BLaER1 (cell line): Measurements from ENCODE around the gene TFRC.
"Not testable (repeated sequence)": the region's sequence is repeated elsewhere in the genome, so short reads cannot be mapped to it uniquely, and the experiment has no call there.

Experiments
- H3K27ac ChIP-seq: shearing (Covaris generic); formaldehyde crosslinking; 2 replicates; pipeline ENCODE4 v1.8.1; 2022
- H3K27me3 ChIP-seq: shearing (Covaris generic); formaldehyde crosslinking; 2 replicates; pipeline ENCODE4 v1.8.1; 2022
- H3K36me3 ChIP-seq: shearing (Covaris generic); formaldehyde crosslinking; 2 replicates; pipeline ENCODE4 v1.8.1; 2022
- H3K4me1 ChIP-seq: shearing (Covaris generic); formaldehyde crosslinking; 2 replicates; pipeline ENCODE4 v1.8.1; 2022
- H3K4me2 ChIP-seq: shearing (Covaris generic); formaldehyde crosslinking; 2 replicates; pipeline ENCODE4 v1.8.1; 2022
- H3K4me3 ChIP-seq: shearing (Covaris generic); formaldehyde crosslinking; 2 replicates; pipeline ENCODE4 v1.8.1; 2022
- H3K9ac ChIP-seq: shearing (Covaris generic); formaldehyde crosslinking; 2 replicates; pipeline ENCODE4 v1.8.1; 2022
- H3K9me3 ChIP-seq: shearing (Covaris generic); formaldehyde crosslinking; 2 replicates; pipeline ENCODE4 v1.8.1; 2022
- H4K20me1 ChIP-seq: shearing (Covaris generic); formaldehyde crosslinking; 2 replicates; pipeline ENCODE4 v1.8.1; 2022
- Cebpa-rat ChIP-seq: shearing (Covaris generic); IDR thresholded peaks from 2 replicates; pipeline ENCODE4 v1.8.1; 2022

The TFRC gene

GRCh38 chr3:196007744-196008335, 74.0 kb downstream of the TFRC start:
- H3K27ac ChIP-seq, result no peak overlapping the region
- H3K9ac ChIP-seq, result no peak overlapping the region
- no peak overlapping the region for H3K4me2 ChIP-seq

GRCh38 chr3:196005338-196005737, 76.6 kb downstream of the TFRC start:
- not testable (repeated sequence) for H3K4me1 ChIP-seq, H3K36me3 ChIP-seq, H3K9ac ChIP-seq, H4K20me1 ChIP-seq, H3K4me2 ChIP-seq, H3K27me3 ChIP-seq, H3K4me3 ChIP-seq, H3K27ac ChIP-seq
- peaks cover 62% of the 10 kb centered on the region for H3K9me3 ChIP-seq

More at GRCh38 chr3:196007744-196008335, 74.0 kb downstream of the TFRC start:
- H4K20me1 ChIP-seq, result no peaks in the 10 kb centered on the region
- no peaks in the 10 kb centered on the region for H3K4me1 ChIP-seq
- H3K36me3 ChIP-seq, result no peaks in the 10 kb centered on the region
- H3K27me3 ChIP-seq, result no peaks in the 10 kb centered on the region
- no peak overlapping the region for H3K4me3 ChIP-seq
- peaks cover 50% of the 10 kb centered on the region for H3K9me3 ChIP-seq
- TF ChIP-seq Cebpa-rat, result no peak

GRCh38 chr3:196004359-196005052, 77.4 kb downstream of the TFRC start:
- Histone ChIP-seq H3K4me1 (peaks cover 12% of the 10 kb centered on the region), H3K9me3 (peaks cover 65% of the 10 kb centered on the region)
- H3K36me3 ChIP-seq, H3K9ac ChIP-seq, H3K4me3 ChIP-seq, H4K20me1 ChIP-seq, H3K27ac ChIP-seq, H3K4me2 ChIP-seq, H3K27me3 ChIP-seq: not testable (repeated sequence)

GRCh38 chr3:196003611-196004010, 78.3 kb downstream of the TFRC start:
- Histone ChIP-seq H3K4me2 (no peak overlapping the region), H4K20me1 (no peaks in the 10 kb centered on the region), H3K9ac (no peak overlapping the region), H3K4me1 (peaks cover 18% of the 10 kb centered on the region), H3K4me3 (no peak overlapping the region), H3K27ac (no peak overlapping the region), H3K27me3 (no peaks in the 10 kb centered on the region), H3K9me3 (peaks cover 71% of the 10 kb centered on the region), H3K36me3 (0 out of 2 replicates have a peak, but pooled peaks cover 3% of the 10 kb centered on the region)
- TF ChIP-seq Cebpa-rat, result no peak

- H4K20me1 ChIP-seq, H3K36me3 ChIP-seq, H3K9ac ChIP-seq, H3K27ac ChIP-seq, H3K4me2 ChIP-seq, H3K27me3 ChIP-seq, H3K4me3 ChIP-seq: not testable (repeated sequence)
- H3K4me1 ChIP-seq, result peaks cover 18% of the 10 kb centered on the region
- H3K9me3 ChIP-seq, result peaks cover 66% of the 10 kb centered on the region
Measured at GRCh38 chr3:196002721-196003120, 79.2 kb downstream of the TFRC start.

- Histone ChIP-seq H3K27ac (0 out of 2 replicates have a peak overlapping the region, but pooled peaks have one; percentile 41), H3K4me1 (peaks cover 24% of the 10 kb centered on the region), H3K9me3 (peaks cover 66% of the 10 kb centered on the region)
- not testable (repeated sequence) for H3K4me3 ChIP-seq, H3K4me2 ChIP-seq, H4K20me1 ChIP-seq, H3K27me3 ChIP-seq, H3K36me3 ChIP-seq, H3K9ac ChIP-seq
Measured at GRCh38 chr3:196001240-196001639, 80.7 kb downstream of the TFRC start.

- not testable (repeated sequence) for H3K27me3 ChIP-seq, H3K36me3 ChIP-seq, H4K20me1 ChIP-seq, H3K9ac ChIP-seq
- Histone ChIP-seq H3K4me1 (peaks cover 31% of the 10 kb centered on the region), H3K4me3 (peak overlapping the region; percentile 38), H3K4me2 (peak overlapping the region; percentile 50), H3K9me3 (peaks cover 66% of the 10 kb centered on the region), H3K27ac (peak overlapping the region; percentile 78)
Measured at GRCh38 chr3:196000360-196000950, 81.4 kb downstream of the TFRC start.

GRCh38 chr3:195999896-196000295, 82.0 kb downstream of the TFRC start:
- H4K20me1 ChIP-seq, result no peaks in the 10 kb centered on the region
- H3K27me3 ChIP-seq, result no peaks in the 10 kb centered on the region
- H3K9ac ChIP-seq, result no peak overlapping the region
- 0 out of 2 replicates have a peak, but pooled peaks cover 3% of the 10 kb centered on the region for H3K36me3 ChIP-seq
- peaks cover 36% of the 10 kb centered on the region for H3K4me1 ChIP-seq
- peaks cover 66% of the 10 kb centered on the region for H3K9me3 ChIP-seq
- peak overlapping the region; percentile 50 for H3K4me2 ChIP-seq
- no peak for TF ChIP-seq Cebpa-rat
- H3K27ac ChIP-seq, result peak overlapping the region; percentile 78
- peak overlapping the region; percentile 38 for H3K4me3 ChIP-seq
